ENCODE results near the gene TOR1AIP1. TPM values are rescaled to one million over a fixed set of nuclear protein-coding genes. Genes with fewer than 3 reads are reported as not detected.

Gene TOR1AIP1
- total and polyA plus RNA-seq, 2 of the 4 experiments (the other 2 are of a cell fraction): 20.7 to 64.5 TPM

DNA sequence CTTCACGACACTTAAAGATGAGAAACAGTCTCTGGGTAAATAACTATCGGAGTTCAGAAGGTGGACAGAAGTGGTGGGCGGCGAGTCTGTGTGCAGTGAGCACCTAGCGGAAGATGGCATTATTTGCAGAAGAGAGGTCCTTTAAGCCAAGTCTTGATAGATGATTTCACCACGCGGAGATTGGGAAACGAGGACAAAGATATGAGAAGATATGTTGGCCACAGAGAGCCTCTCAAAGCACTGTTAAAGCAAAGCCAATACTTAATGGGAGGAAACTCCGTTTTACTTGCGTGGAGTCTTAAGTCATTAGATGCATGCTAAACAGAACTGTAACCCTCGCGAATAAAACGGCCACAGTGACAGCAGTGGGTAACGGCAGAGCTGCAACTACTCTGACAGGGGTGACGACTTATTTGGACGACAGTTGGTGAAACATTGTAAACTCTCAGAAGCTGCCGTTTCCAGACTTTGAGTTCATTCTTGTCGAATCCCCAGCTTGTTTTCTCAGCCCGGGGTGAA is 71.9 kb downstream of the TOR1AIP1 start:
- Histone ChIP-seq H3K9me3 (ENCODE audit: control insufficient read depth, insufficient read depth, low read length) (no peaks in the 10 kb centered on the region), H2AK5ac (ENCODE audit: low read depth, low read length) (no peak overlapping the region), H3K18ac (ENCODE audit: low read depth, low read length) (peak overlapping the region; percentile 68), H3K4me2 (ENCODE audit: low read depth, low read length) (peak overlapping the region; percentile 79), H3K79me1 (ENCODE audit: low read depth in 1 of 2, low read length in 2 of 2) (peaks cover 1 to 13% of the 10 kb centered on the region in 2 experiments; a peak in 3 of 4 replicates), H2BK5ac (ENCODE audit: low read depth, low read length, poor library complexity, severe bottlenecking) (peak overlapping the region; percentile 74), H3K4ac (ENCODE audit: low read depth, low read length) (peak overlapping the region; percentile 71), H3K9me1 (ENCODE audit: insufficient read depth, low read length) (no peaks in the 10 kb centered on the region), H2BK15ac (ENCODE audit: low read depth, low read length) (0 out of 3 replicates have a peak overlapping the region, but pooled peaks have one; percentile 3), H3K56ac (ENCODE audit: extremely low read depth, insufficient read depth, low read length) (peak overlapping the region; percentile 34), H2BK20ac (ENCODE audit: low read depth, low read length) (no peak overlapping the region; the same call in 1 of the 2 replicates), H4K8ac (ENCODE audit: low read depth in 2 of 2, low read length in 2 of 2) (peak overlapping the region; percentile 53 to 62), H3K4me3 (ENCODE audit: insufficient read depth, low read depth, low read length) (peak overlapping the region; percentile 67), H4K20me1 (ENCODE audit: insufficient read depth, low read length) (peaks cover 6% of the 10 kb centered on the region; the same call in 1 of the 2 replicates), H4K5ac (ENCODE audit: low read depth, low read length) (peak overlapping the region; percentile 56), H3K14ac (replicated peaks; ENCODE audit: low read depth, low read length) (peak overlapping the region; percentile 70), H3K23ac (ENCODE audit: low read depth, low read length) (peak overlapping the region; percentile 55), H3K9ac (ENCODE audit: low read depth, low read length) (peak overlapping the region; percentile 74), H3K27ac (ENCODE audit: insufficient read depth, low read length) (peak overlapping the region; percentile 73), H3K27me3 (ENCODE audit: control insufficient read depth, insufficient read depth, low read length) (no peaks in the 10 kb centered on the region), H2AFZ (replicated peaks; ENCODE audit: low read length, poor library complexity) (peak overlapping the region; percentile 99), H4K91ac (ENCODE audit: insufficient read depth, low read depth, low read length) (peak overlapping the region; percentile 47), H2AK9ac (replicated peaks; ENCODE audit: low read depth, low read length, poor library complexity) (peak overlapping the region; percentile 46), H2BK120ac (ENCODE audit: low read depth, low read length) (peak overlapping the region; percentile 17), H3K36me3 (ENCODE audit: control insufficient read depth, insufficient read depth, low read length) (no peaks in the 10 kb centered on the region), H3K4me1 (ENCODE audit: control insufficient read depth, insufficient read depth, low read length) (peaks cover 2% of the 10 kb centered on the region; the same call in 1 of the 2 replicates)
- POLR2A ChIA-PET (ENCODE audit: unreplicated experiment): interaction anchor here (1.0 kb wide), 1 partner anchor 24 kb away, joined by 3 read pairs; no protein-coding TSS in a partner anchor
- intact Hi-C loops (cut with micrococcal nuclease) (loop anchor here (1.0 to 5.0 kb wide), 2 partner anchors 72 to 203 kb away; partner anchors contain the start of gene TOR1AIP1), in situ Hi-C loops (cut with MboI; ENCODE audit: low sequenced_read_pairs) (no loop called here), dilution Hi-C loops (cut with HindIII; ENCODE audit: low sequenced_read_pairs, unreplicated experiment) (no loop called here)
- CTCF ChIA-PET: interaction anchor here (0.6 to 1.0 kb wide), 3 partner anchors 10 to 86 kb away, joined by 3 to 4 read pairs (median 3); no protein-coding TSS in a partner anchor
- DNase-seq: peak; percentile 51
- 0% methylated on average over 14 of the region's 19 CpGs; no CpG with 5 or more reads in 1 of the 2 experiments for WGBS, 2 experiments (ENCODE audit: extremely low coverage in 2 of 2, insufficient read length in 1 of 2)
- ATAC-seq (ENCODE audit: low read depth): peak; percentile 12
- no TSS peak for BruUV-seq (replicated peaks)
- TF ChIP-seq CEBPB (IDR thresholded peaks at IDR 0.05; ENCODE audit: low read depth, low read length) (peak; percentile 68; the same call in 1 of the 2 replicates), RAD21 (IDR thresholded peaks at IDR 0.05; ENCODE audit: low read length) (peak; percentile 22; the same call in 1 of the 2 replicates), NFE2L2 (IDR thresholded peaks at IDR 0.05; ENCODE audit: low read depth, low read length) (no peak)
- TF ChIP-seq, protein P1, sequence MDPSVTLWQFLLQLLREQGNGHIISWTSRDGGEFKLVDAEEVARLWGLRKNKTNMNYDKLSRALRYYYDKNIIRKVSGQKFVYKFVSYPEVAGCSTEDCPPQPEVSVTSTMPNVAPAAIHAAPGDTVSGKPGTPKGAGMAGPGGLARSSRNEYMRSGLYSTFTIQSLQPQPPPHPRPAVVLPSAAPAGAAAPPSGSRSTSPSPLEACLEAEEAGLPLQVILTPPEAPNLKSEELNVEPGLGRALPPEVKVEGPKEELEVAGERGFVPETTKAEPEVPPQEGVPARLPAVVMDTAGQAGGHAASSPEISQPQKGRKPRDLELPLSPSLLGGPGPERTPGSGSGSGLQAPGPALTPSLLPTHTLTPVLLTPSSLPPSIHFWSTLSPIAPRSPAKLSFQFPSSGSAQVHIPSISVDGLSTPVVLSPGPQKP (IDR thresholded peaks at IDR 0.05; ENCODE audit: borderline replicate concordance, low read depth, low read length): no peak
- TF ChIP-seq, protein P2, sequence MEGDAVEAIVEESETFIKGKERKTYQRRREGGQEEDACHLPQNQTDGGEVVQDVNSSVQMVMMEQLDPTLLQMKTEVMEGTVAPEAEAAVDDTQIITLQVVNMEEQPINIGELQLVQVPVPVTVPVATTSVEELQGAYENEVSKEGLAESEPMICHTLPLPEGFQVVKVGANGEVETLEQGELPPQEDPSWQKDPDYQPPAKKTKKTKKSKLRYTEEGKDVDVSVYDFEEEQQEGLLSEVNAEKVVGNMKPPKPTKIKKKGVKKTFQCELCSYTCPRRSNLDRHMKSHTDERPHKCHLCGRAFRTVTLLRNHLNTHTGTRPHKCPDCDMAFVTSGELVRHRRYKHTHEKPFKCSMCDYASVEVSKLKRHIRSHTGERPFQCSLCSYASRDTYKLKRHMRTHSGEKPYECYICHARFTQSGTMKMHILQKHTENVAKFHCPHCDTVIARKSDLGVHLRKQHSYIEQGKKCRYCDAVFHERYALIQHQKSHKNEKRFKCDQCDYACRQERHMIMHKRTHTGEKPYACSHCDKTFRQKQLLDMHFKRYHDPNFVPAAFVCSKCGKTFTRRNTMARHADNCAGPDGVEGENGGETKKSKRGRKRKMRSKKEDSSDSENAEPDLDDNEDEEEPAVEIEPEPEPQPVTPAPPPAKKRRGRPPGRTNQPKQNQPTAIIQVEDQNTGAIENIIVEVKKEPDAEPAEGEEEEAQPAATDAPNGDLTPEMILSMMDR (conservative IDR thresholded peaks at IDR 0.05; ENCODE audit: low read depth, low read length): peak; percentile 24; the same call in 1 of the 2 replicates

All from IMR-90 (cell line).